G401 (cell line): ENCODE data around the gene ACP4. TPM values are rescaled to one million over a fixed set of nuclear protein-coding genes. Genes with fewer than 3 reads are reported as not detected.
"Not testable (repeated sequence)": the region's sequence is repeated elsewhere in the genome, so short reads cannot be mapped to it uniquely, and the experiment has no call there.

Experiments
- DNase-seq: peaks from one replicate; pipeline ENCODE4 v3.0.0-alpha.2; 2015; ENCODE audit warnings: low spot score
- in situ Hi-C: cut with HindIII; loops from 2 replicates; pipeline ENCODE4 v1.10.0; 2016; ENCODE audit warnings: low sequenced_read_pairs, mixed read lengths
- total RNA-seq: library from RNA; depleted of rRNA; stranded (reverse); fragments of >200 nt; shearing (Covaris generic); gene quantifications from 2 replicates; pipeline ENCODE4 v1.2.3, GENCODE V29; 2014

Gene ACP4
- total RNA-seq, 1 experiment from 2014 or later = not detected

- DNase-seq, in situ Hi-C loops: not testable (repeated sequence)
These were observed 17.3 kb upstream of the ACP4 start for GRCh38 chr19:50772912-50773311.

- in situ Hi-C loops, DNase-seq: not testable (repeated sequence)
These were observed 16.8 kb upstream of the ACP4 start for GRCh38 chr19:50773454-50773853.

GRCh38 chr19:50776131-50776530, 14.1 kb upstream of the ACP4 start:
- in situ Hi-C loops = no loop called here
- DNase-seq = no peak

- in situ Hi-C loops = no loop called here
- no peak for DNase-seq
These were observed 13.0 kb upstream of the ACP4 start for GRCh38 chr19:50777261-50777660.

- DNase-seq = no peak
- in situ Hi-C loops = no loop called here
These were observed 12.3 kb upstream of the ACP4 start for GRCh38 chr19:50777830-50778303.

DNA sequence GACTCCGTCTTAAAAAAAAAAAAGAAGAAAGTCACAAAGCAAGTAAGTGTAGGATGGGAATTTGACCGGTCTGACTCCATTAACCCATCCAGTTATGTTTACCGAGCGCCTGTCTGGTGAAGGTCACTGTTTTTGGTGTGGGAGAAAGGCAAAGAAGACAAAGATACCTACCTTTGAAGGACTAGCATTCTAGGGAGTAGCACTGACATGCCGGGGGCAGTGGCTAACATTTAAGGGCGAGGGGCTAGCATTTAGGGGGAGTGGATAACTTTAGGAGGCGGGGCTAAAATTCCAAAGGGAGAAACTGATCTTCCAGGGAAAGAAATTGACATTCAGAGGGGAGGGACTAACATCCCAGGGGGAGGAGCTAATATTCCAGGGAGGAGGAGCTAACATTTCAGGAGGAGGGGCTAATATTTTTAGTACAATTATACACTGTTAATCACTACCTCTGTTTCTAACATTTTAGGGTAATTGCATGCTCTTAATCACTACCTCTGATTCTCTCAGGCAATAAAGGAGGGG, 11.2 kb upstream of the ACP4 start:
- DNase-seq = no peak
- in situ Hi-C loops = no loop called here

- in situ Hi-C loops = no loop called here
- DNase-seq = no peak
These were observed 10.4 kb upstream of the ACP4 start for GRCh38 chr19:50779504-50780457.

- in situ Hi-C loops = no loop called here
- no peak for DNase-seq
These were observed 9.3 kb upstream of the ACP4 start for GRCh38 chr19:50780753-50781435.

- in situ Hi-C loops, DNase-seq: not testable (repeated sequence)
These were observed 6.4 kb upstream of the ACP4 start for GRCh38 chr19:50783848-50784152.

- DNase-seq = no peak
- in situ Hi-C loops = no loop called here
These were observed 5.5 kb upstream of the ACP4 start for GRCh38 chr19:50784710-50785109.

GRCh38 chr19:50785329-50785728, 4.9 kb upstream of the ACP4 start:
- DNase-seq = no peak
- in situ Hi-C loops = no loop called here

- in situ Hi-C loops = no loop called here
- no peak for DNase-seq
These were observed 780 bp downstream of the ACP4 start for GRCh38 chr19:50790922-50791467.

DNA sequence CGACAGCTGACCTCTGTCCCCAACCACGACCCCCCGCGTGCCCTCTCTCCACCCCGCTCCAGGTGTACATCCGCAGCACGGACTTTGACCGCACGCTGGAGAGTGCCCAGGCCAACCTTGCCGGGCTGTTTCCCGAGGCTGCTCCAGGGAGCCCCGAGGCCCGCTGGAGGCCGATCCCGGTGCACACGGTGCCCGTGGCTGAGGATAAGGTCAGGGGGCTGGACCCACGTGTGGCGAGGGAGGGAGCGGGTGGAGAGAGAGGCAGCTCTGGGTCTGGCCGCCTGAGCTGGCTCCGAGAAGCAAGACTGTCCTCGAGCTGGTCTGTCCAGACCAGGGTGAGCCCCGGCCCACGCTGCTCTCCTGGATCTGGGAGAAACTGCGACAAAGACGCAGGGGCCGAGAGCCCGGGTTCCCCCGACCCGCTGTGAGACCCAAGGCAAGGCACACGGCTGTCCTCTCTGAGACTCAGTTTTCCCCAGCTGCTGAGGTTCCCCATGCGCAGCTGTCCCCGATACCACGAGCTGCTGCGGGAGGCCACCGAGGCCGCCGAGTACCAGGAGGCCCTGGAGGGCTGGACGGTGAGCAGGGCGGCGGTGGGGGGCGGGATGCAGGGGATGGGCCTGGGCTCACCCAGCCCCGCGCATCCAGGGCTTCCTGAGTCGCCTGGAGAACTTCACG, 1.5 kb downstream of the ACP4 start:
- no peak for DNase-seq
- in situ Hi-C loops = no loop called here

DNA sequence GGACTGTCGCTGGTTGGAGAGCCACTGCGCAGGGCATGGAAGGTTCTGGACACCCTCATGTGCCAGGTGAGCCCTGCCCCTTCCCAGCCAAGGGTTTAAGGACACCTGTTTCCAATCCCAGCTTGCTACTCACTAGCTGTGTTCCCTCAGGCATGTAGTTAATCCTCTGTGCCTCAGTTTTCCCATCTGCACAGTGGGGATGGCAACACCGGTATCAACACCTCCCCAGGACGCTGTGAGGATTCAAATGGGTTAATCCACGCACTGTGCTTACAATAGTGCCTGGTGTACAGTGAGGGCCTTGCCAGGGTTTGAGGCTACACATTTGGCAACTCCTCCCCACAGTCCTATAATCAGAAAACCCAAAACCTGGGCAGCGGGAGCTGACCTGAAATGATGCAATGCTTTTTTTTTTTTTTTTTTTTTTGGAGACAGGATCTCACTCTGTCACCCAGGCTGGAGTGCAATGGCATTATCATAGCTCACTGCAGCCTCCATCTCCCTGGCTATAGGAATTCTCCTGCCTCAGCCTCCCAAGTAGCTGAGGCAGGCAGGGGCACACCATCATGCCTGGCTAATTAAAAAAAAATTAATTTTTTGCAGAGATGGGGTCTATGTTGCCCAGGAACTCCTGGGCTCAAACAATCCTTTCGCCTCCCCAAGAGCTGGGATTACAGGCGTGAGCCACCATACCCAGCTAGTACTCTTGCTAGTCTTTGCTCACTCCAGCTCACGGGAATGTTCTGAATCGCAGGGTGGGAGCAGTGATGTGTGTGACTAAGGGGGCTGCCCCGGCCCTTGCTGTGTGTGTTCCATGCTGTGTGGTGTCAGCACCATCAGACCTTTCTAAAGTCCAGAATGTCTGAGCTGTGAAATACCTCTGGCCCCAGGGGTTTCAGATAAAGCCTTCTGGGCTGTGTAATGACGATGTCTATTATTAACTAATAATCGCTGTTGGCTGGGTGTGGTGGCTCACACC, 2.3 kb downstream of the ACP4 start:
- in situ Hi-C loops = no loop called here

DNA sequence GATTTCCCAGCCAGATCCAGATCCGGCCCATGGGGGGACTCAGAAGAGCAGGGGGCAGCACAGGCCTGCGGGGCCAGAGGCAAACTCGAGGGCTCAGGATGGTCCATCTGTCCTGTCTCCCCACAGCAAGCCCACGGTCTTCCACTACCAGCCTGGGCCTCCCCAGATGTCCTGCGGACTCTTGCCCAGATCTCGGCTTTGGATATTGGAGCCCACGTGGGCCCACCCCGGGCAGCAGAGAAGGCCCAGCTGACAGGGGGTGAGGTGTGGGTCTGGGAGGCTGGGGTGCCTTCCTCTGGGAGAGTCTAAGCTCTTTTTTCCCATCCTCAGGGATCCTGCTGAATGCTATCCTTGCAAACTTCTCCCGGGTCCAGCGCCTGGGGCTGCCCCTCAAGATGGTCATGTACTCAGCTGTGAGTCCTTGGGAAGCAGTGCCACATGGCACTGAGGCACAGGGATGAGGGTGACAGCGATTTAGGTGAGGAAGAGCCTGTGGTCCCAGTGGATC, 3.4 kb downstream of the ACP4 start:
- DNase-seq = no peak
- in situ Hi-C loops = no loop called here

More for the DNA sequence above, 2.3 kb downstream of the ACP4 start:
- DNase-seq = no peak

DNA sequence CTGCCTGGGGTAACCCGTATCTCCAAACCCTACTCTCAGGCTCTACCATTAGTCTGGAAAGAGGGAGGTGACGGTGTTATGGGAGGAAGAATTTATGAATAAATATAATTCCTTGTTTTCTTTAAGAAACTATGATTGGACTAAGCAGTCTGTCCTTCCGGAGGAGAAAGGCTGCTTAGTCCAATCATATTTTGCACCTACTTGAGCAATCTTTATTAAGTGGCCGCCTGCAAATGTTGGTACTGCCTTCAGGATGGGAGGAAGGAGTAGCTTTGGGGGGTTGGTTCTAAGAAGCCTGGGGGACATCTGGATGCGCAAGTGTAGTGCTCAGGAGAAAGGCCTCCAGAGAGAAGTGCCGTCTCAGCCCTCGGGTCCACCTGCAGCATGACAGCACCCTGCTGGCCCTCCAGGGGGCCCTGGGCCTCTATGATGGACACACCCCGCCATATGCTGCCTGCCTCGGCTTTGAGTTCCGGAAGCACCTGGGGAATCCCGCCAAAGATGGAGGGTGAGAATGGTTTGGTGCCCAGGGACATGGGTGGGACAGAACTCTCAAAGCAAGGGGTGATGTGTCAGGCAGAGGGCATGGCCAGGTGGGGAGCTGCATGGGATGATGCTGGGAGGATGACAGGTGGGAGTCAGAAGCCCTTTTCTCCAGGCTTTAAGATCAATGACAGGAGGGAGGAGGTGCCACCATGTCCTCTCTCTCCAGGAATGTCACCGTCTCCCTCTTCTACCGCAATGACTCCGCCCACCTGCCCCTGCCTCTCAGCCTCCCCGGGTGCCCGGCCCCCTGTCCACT, 4.1 kb downstream of the ACP4 start:
- no peak for DNase-seq
- in situ Hi-C loops = no loop called here

DNA sequence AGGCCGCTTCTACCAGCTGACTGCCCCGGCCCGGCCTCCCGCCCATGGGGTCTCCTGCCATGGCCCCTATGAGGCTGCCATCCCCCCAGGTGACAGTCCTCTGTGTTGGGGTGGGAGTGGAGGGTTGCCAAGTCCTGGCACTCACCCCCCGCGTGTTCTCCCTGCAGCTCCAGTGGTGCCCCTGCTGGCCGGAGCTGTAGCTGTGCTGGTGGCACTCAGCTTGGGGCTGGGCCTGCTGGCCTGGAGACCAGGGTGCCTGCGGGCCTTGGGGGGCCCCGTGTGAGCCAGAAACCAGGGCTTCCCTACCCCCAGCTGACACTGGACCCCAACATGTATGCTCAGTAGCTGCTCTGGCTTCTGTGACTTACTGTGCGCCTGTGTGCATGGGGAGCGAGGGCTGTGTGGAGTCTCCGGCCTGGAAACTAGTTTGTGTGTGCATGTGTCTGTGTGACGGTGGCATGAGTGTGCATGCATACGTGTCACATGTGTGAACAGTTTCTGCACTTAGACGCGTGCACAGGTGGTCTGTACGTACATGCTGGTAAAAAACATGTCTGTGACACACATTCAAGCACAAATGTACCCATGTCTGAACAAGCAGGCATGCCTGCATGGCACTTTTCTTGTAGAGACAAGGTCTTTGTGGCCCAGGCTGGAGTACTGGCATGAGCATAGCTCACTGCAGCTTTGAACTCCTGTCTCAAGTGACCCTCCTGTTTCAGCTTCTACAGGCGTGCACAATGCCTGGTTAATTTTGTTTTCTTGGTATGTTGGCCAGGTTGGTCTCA, 4.9 kb downstream of the ACP4 start:
- in situ Hi-C loops = no loop called here

More for the DNA sequence above, 4.9 kb downstream of the ACP4 start:
- no peak for DNase-seq
